ENCODE measurements around the gene ARF5.

DNA sequence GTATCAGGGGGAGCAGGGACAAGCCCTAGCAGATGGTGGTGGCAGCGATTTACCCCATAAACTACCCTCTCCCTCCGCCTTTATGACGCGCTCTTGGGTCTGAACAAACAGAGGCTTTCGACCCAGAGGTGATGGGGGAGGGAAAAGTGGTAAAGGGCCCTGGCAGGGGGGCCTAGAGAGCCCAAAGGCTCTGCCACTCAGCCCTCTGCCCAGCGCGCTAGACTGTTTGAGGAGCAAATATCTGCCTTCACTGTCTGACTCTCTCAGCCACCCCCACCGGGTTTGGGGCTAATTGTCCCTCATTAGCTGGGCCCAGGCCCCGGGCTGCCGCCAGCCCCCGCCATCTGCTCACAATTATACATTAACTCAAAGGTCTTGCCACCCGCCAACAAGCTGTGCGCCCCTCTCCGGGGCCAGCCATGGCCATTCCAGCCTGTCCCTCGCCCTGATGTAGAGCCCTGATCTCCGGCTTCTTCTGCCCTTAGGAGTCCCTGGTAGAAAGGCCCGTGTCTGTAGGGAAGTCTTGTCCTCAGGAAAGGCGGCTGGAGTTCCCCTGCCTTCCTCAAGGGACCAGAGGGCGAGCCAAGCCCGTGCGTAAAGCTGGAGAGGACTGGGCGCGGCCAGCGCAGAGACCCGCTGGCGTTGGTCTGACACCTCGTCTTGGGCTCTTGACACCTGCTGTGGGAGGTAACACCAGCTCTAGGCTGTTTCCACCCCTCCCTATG, 31.6 kb downstream of the ARF5 start:
- TF ChIP-seq, protein P1, sequence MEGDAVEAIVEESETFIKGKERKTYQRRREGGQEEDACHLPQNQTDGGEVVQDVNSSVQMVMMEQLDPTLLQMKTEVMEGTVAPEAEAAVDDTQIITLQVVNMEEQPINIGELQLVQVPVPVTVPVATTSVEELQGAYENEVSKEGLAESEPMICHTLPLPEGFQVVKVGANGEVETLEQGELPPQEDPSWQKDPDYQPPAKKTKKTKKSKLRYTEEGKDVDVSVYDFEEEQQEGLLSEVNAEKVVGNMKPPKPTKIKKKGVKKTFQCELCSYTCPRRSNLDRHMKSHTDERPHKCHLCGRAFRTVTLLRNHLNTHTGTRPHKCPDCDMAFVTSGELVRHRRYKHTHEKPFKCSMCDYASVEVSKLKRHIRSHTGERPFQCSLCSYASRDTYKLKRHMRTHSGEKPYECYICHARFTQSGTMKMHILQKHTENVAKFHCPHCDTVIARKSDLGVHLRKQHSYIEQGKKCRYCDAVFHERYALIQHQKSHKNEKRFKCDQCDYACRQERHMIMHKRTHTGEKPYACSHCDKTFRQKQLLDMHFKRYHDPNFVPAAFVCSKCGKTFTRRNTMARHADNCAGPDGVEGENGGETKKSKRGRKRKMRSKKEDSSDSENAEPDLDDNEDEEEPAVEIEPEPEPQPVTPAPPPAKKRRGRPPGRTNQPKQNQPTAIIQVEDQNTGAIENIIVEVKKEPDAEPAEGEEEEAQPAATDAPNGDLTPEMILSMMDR (IDR thresholded peaks at IDR 0.05; ENCODE audit: low read depth, low read length) = no peak
- no peak for TF ChIP-seq EZH2phosphoT487 (IDR thresholded peaks at IDR 0.05; ENCODE audit: low read depth)
